ENCODE data around the gene RGMA. TPM values are rescaled to one million over a fixed set of nuclear protein-coding genes. Genes with fewer than 3 reads are reported as not detected.

The RGMA gene
- total RNA-seq, 4 donors from 2014 or later = 99.0 to 307 (median 112) TPM

- no peaks in the 10 kb centered on the region for H3K27me3 ChIP-seq
- peaks cover 0 to 13% (median 0%) of the 10 kb centered on the region in 3 donors for H3K4me1 ChIP-seq
- WGBS, 2 donors (ENCODE audit: low coverage in 1 of 2) = 86 to 100% methylated on average over 1 to 5 of the region's 6 CpGs
- no peak for TF ChIP-seq POLR2A (IDR thresholded peaks at IDR 0.05)
- TF ChIP-seq EP300 (IDR thresholded peaks at IDR 0.05) = no peak
- TF ChIP-seq CTCF (IDR thresholded peaks at IDR 0.05) = no peak
- TF ChIP-seq POLR2AphosphoS5 (IDR thresholded peaks at IDR 0.05) = no peak
- H3K27ac ChIP-seq = no peak overlapping the region
- no peak overlapping the region for H3K4me3 ChIP-seq
- no peak for ATAC-seq
- peaks cover 20 to 98% of the 10 kb centered on the region in 2 donors for H3K36me3 ChIP-seq
- H3K9me3 ChIP-seq = no peaks in the 10 kb centered on the region
Measured at GRCh38 chr15:92997821-92998220, 91.2 kb downstream of the RGMA start.

DNA sequence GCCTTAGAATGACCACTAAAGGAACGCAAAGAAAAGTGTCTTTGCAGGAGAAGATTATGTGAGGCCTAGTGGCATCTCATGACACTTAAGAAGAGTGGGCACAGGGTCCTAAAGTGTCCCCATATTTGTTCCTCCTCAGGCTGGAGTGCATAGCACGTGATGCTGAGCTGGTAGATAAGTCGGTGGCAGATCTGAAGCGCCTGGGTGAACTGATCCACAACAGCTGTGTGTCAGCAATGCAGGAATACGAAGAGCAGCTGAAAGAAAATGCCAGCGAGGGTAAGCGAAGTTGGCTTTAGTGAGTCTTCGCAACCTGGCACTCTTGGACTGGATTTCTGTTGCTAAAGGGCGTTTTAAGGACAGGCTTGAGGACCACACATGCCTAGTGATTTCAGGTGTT is 96.3 kb downstream of the RGMA start:
- ATAC-seq = no peak
- no peak for TF ChIP-seq EP300 (IDR thresholded peaks at IDR 0.05)
- TF ChIP-seq CTCF (IDR thresholded peaks at IDR 0.05) = no peak
- peaks cover 14 to 97% of the 10 kb centered on the region in 2 donors for H3K36me3 ChIP-seq
- H3K4me1 ChIP-seq = peaks cover 0 to 35% (median 0%) of the 10 kb centered on the region in 3 donors
- no peak overlapping the region for H3K4me3 ChIP-seq
- no peaks in the 10 kb centered on the region for H3K27me3 ChIP-seq
- no peak overlapping the region for H3K27ac ChIP-seq
- H3K9me3 ChIP-seq = no peaks in the 10 kb centered on the region
- WGBS, 2 donors (ENCODE audit: low coverage in 1 of 2) = 71 to 83% methylated on average over 9 of the region's 9 CpGs

DNA sequence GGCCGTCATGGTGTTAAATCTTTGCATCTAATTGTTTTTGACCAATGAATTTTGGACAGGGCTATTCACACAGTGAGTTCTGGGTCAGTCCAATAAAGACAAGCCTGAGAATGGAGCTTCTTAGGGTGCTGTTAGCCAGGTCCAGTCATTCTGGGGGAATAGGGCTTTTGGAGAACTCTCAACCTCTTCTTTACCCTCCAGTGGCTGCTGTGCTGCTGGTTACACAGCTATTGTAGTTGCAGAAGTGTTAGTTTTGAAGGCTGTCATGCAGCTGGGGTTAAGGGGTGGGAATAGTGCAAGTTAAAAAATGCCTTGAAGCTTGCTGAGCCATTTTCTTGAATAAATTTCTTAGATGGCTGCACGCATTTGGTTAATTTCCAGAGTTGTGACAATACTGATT is 99.0 kb downstream of the RGMA start:
- no peaks in the 10 kb centered on the region for H3K9me3 ChIP-seq
- H3K36me3 ChIP-seq = peaks cover 8 to 97% of the 10 kb centered on the region in 2 donors
- WGBS, 2 donors (ENCODE audit: low coverage in 1 of 2) = 86 to 100% methylated on average over 1 to 2 of the region's 2 CpGs
- no peak overlapping the region for H3K27ac ChIP-seq
- peaks cover 0 to 34% (median 0%) of the 10 kb centered on the region in 3 donors for H3K4me1 ChIP-seq
- no peak for ATAC-seq
- TF ChIP-seq EP300 (IDR thresholded peaks at IDR 0.05) (no peak), CTCF (IDR thresholded peaks at IDR 0.05) (no peak), POLR2AphosphoS5 (IDR thresholded peaks at IDR 0.05) (no peak), POLR2A (IDR thresholded peaks at IDR 0.05) (no peak)
- H3K4me3 ChIP-seq = no peak overlapping the region
- no peaks in the 10 kb centered on the region for H3K27me3 ChIP-seq

- Histone ChIP-seq H3K27ac (no peak overlapping the region), H3K4me3 (no peak overlapping the region), H3K27me3 (no peaks in the 10 kb centered on the region), H3K4me1 (peaks cover 0 to 34% (median 0%) of the 10 kb centered on the region in 3 donors), H3K9me3 (no peaks in the 10 kb centered on the region), H3K36me3 (peaks cover 8 to 97% of the 10 kb centered on the region in 2 donors)
- ATAC-seq = no peak
- TF ChIP-seq EP300 (IDR thresholded peaks at IDR 0.05) = no peak
- no peak for TF ChIP-seq POLR2A (IDR thresholded peaks at IDR 0.05)
- TF ChIP-seq CTCF (IDR thresholded peaks at IDR 0.05) = no peak
- TF ChIP-seq POLR2AphosphoS5 (IDR thresholded peaks at IDR 0.05) = no peak
- WGBS, 2 donors (ENCODE audit: low coverage in 1 of 2) = 80 to 100% methylated on average over 1 of the region's 2 CpGs
Measured at GRCh38 chr15:92989470-92989869, 99.5 kb downstream of the RGMA start.

Other genes with a start within 250 kb of the RGMA start
- gene CHD2, start 188.9 kb downstream of the RGMA start, total RNA-seq = 100 to 1,000 TPM in 2 of 4 donors, 10 to 100 TPM in 2; 41.9 to 144 (median 81.8) TPM